OCI-LY1 (cell line): ENCODE results near the gene EYS.

Source experiments
- CTCF ChIP-seq: fragments of 200-600 bp; sonication (generic), shearing (Covaris generic); IDR thresholded peaks from 2 replicates; pipeline ENCODE4 v1.5.1; 2017; ENCODE audit warnings: mild to moderate bottlenecking, antibody characterized with exemption, low read length, moderate library complexity, mixed read lengths
- EZH2 ChIP-seq: fragments of 200-600 bp; sonication (generic), shearing (Covaris generic); IDR thresholded peaks from 2 replicates; pipeline ENCODE4 v1.8.0; 2017; ENCODE audit warnings: borderline replicate concordance, mixed run types, mild to moderate bottlenecking, antibody characterized with exemption, low read length, moderate library complexity, mixed read lengths

- TF ChIP-seq EZH2 (no peak), CTCF (no peak)
Observed at GRCh38 chr6:64803470-64804166, 903.4 kb downstream of the EYS start.
